T-helper 1 cell treated with Interleukin-12 subunit alpha and Interleukin-12 subunit beta and Interleukin-4 antibody, amounts not matched to agents 30 μg/mL and 1 μg/mL, for 36 hours (primary cell): Measurements from ENCODE around the gene ZFPM1.

Experiments used
- H3K27ac Mint-ChIP-seq: one replicate; pipeline ENCODE4 v1.8.0; 2021; ENCODE audit warnings: mild to moderate bottlenecking, mixed read lengths
- H3K27me3 Mint-ChIP-seq: one replicate; pipeline ENCODE4 v1.8.0; 2021; ENCODE audit warnings: low read depth, mixed read lengths
- H3K36me3 Mint-ChIP-seq: one replicate; pipeline ENCODE4 v1.8.0; 2021; ENCODE audit warnings: low read depth, mixed read lengths
- H3K4me1 Mint-ChIP-seq: one replicate; pipeline ENCODE4 v1.8.0; 2021; ENCODE audit warnings: low read depth, mixed read lengths
- H3K4me3 Mint-ChIP-seq: one replicate; pipeline ENCODE4 v1.8.0; 2021; ENCODE audit warnings: mild to moderate bottlenecking, moderate library complexity, mixed read lengths
- H3K9me3 Mint-ChIP-seq: one replicate; pipeline ENCODE4 v1.8.0; 2021; ENCODE audit warnings: mixed read lengths

The ZFPM1 gene

GRCh38 chr16:88458773-88459235, 5.7 kb downstream of the ZFPM1 start:
- Mint-ChIP-seq H3K27ac (no peak overlapping the region), H3K4me1 (peaks cover 17% of the 10 kb centered on the region), H3K36me3 (no peaks in the 10 kb centered on the region)

GRCh38 chr16:88459366-88460073, 6.4 kb downstream of the ZFPM1 start:
- no peak overlapping the region for H3K4me3 Mint-ChIP-seq
- H3K4me1 Mint-ChIP-seq = peaks cover 16% of the 10 kb centered on the region
- H3K9me3 Mint-ChIP-seq = no peaks in the 10 kb centered on the region
- no peak overlapping the region for H3K27ac Mint-ChIP-seq
- H3K36me3 Mint-ChIP-seq = no peaks in the 10 kb centered on the region
- no peaks in the 10 kb centered on the region for H3K27me3 Mint-ChIP-seq

More at GRCh38 chr16:88458773-88459235, 5.7 kb downstream of the ZFPM1 start:
- no peak overlapping the region for H3K4me3 Mint-ChIP-seq
- no peaks in the 10 kb centered on the region for H3K9me3 Mint-ChIP-seq
- no peaks in the 10 kb centered on the region for H3K27me3 Mint-ChIP-seq

- Mint-ChIP-seq H3K4me3 (no peak overlapping the region), H3K9me3 (no peaks in the 10 kb centered on the region), H3K4me1 (peaks cover 12% of the 10 kb centered on the region), H3K36me3 (no peaks in the 10 kb centered on the region), H3K27ac (no peak overlapping the region), H3K27me3 (no peaks in the 10 kb centered on the region)
These were observed 7.6 kb downstream of the ZFPM1 start for GRCh38 chr16:88460496-88461330.

- Mint-ChIP-seq H3K4me1 (peaks cover 13% of the 10 kb centered on the region), H3K27me3 (no peaks in the 10 kb centered on the region), H3K4me3 (no peak overlapping the region), H3K36me3 (no peaks in the 10 kb centered on the region), H3K27ac (no peak overlapping the region), H3K9me3 (no peaks in the 10 kb centered on the region)
These were observed 8.5 kb downstream of the ZFPM1 start for GRCh38 chr16:88461331-88462269.

- H3K4me1 Mint-ChIP-seq = peaks cover 13% of the 10 kb centered on the region
- H3K9me3 Mint-ChIP-seq = no peaks in the 10 kb centered on the region
- H3K27me3 Mint-ChIP-seq = no peaks in the 10 kb centered on the region
- no peaks in the 10 kb centered on the region for H3K36me3 Mint-ChIP-seq
- no peak overlapping the region for H3K4me3 Mint-ChIP-seq
- H3K27ac Mint-ChIP-seq = no peak overlapping the region
These were observed 9.3 kb downstream of the ZFPM1 start for GRCh38 chr16:88462396-88462795.

GRCh38 chr16:88463411-88463810, 10.3 kb downstream of the ZFPM1 start:
- no peaks in the 10 kb centered on the region for H3K9me3 Mint-ChIP-seq
- no peaks in the 10 kb centered on the region for H3K27me3 Mint-ChIP-seq
- H3K4me3 Mint-ChIP-seq = no peak overlapping the region
- no peaks in the 10 kb centered on the region for H3K36me3 Mint-ChIP-seq
- no peak overlapping the region for H3K27ac Mint-ChIP-seq
- peaks cover 11% of the 10 kb centered on the region for H3K4me1 Mint-ChIP-seq

GRCh38 chr16:88464447-88465318, 11.6 kb downstream of the ZFPM1 start:
- no peaks in the 10 kb centered on the region for H3K36me3 Mint-ChIP-seq
- H3K4me3 Mint-ChIP-seq = no peak overlapping the region
- H3K27me3 Mint-ChIP-seq = no peaks in the 10 kb centered on the region
- H3K27ac Mint-ChIP-seq = no peak overlapping the region
- peaks cover 15% of the 10 kb centered on the region for H3K4me1 Mint-ChIP-seq
- H3K9me3 Mint-ChIP-seq = no peaks in the 10 kb centered on the region

GRCh38 chr16:88465387-88465983, 12.4 kb downstream of the ZFPM1 start:
- Mint-ChIP-seq H3K9me3 (no peaks in the 10 kb centered on the region), H3K36me3 (no peaks in the 10 kb centered on the region), H3K27ac (no peak overlapping the region), H3K4me3 (no peak overlapping the region), H3K4me1 (peaks cover 15% of the 10 kb centered on the region), H3K27me3 (no peaks in the 10 kb centered on the region)

GRCh38 chr16:88466175-88466862, 13.2 kb downstream of the ZFPM1 start:
- H3K4me1 Mint-ChIP-seq = peaks cover 15% of the 10 kb centered on the region
- no peaks in the 10 kb centered on the region for H3K9me3 Mint-ChIP-seq
- no peaks in the 10 kb centered on the region for H3K27me3 Mint-ChIP-seq
- H3K4me3 Mint-ChIP-seq = no peak overlapping the region
- H3K27ac Mint-ChIP-seq = no peak overlapping the region
- no peaks in the 10 kb centered on the region for H3K36me3 Mint-ChIP-seq

GRCh38 chr16:88466949-88467348, 13.9 kb downstream of the ZFPM1 start:
- no peaks in the 10 kb centered on the region for H3K27me3 Mint-ChIP-seq
- peaks cover 13% of the 10 kb centered on the region for H3K4me1 Mint-ChIP-seq
- H3K27ac Mint-ChIP-seq = no peak overlapping the region
- H3K9me3 Mint-ChIP-seq = no peaks in the 10 kb centered on the region
- H3K4me3 Mint-ChIP-seq = no peak overlapping the region
- no peaks in the 10 kb centered on the region for H3K36me3 Mint-ChIP-seq

- Mint-ChIP-seq H3K9me3 (no peaks in the 10 kb centered on the region), H3K27ac (no peak overlapping the region), H3K4me1 (peaks cover 13% of the 10 kb centered on the region), H3K27me3 (no peaks in the 10 kb centered on the region), H3K36me3 (no peaks in the 10 kb centered on the region), H3K4me3 (no peak overlapping the region)
These were observed 14.5 kb downstream of the ZFPM1 start for GRCh38 chr16:88467541-88467944.

GRCh38 chr16:88468275-88469129, 15.4 kb downstream of the ZFPM1 start:
- H3K9me3 Mint-ChIP-seq = no peaks in the 10 kb centered on the region
- H3K4me3 Mint-ChIP-seq = no peak overlapping the region
- H3K36me3 Mint-ChIP-seq = no peaks in the 10 kb centered on the region
- H3K27ac Mint-ChIP-seq = no peak overlapping the region
- H3K4me1 Mint-ChIP-seq = peaks cover 13% of the 10 kb centered on the region
- H3K27me3 Mint-ChIP-seq = no peaks in the 10 kb centered on the region
